Measurements from ENCODE around the gene ASB5.

The ASB5 gene

GRCh38 chr4:176262243-176262642, 6.8 kb downstream of the ASB5 start:
- CTCF ChIA-PET, result no interaction called here
- Mint-ChIP-seq H3K4me3 (no peak overlapping the region), H3K9me3 (no peaks in the 10 kb centered on the region), H3K27ac (no peak overlapping the region), H3K27me3 (no peaks in the 10 kb centered on the region), H3K36me3 (no peaks in the 10 kb centered on the region), H3K4me1 (no peaks in the 10 kb centered on the region)
- no peak for DNase-seq

DNA sequence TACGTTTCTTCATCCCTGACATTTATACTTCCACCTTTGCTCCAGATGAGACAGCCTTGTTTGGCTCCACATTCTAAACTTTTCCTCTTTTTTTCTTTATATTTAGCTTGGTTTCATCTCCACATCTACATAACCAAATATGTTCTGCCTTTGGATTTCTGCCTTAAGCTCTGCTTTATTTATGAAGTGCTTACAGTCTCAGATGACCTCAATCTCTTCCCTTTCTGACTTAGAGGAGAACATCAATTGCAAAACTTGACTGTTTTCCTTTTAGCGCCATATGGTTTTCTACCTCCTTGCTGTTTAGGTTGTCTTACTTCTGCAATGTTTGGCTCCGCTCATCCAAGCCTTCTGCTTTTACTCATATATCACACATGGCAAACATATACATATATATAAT, 7.5 kb downstream of the ASB5 start:
- Mint-ChIP-seq H3K9me3 (no peaks in the 10 kb centered on the region), H3K27ac (no peak overlapping the region), H3K36me3 (no peaks in the 10 kb centered on the region), H3K4me1 (no peaks in the 10 kb centered on the region), H3K4me3 (no peak overlapping the region), H3K27me3 (no peaks in the 10 kb centered on the region)
- no peak for DNase-seq
- CTCF ChIA-PET, result no interaction called here

- Mint-ChIP-seq H3K36me3 (no peaks in the 10 kb centered on the region), H3K27ac (no peak overlapping the region), H3K4me1 (no peaks in the 10 kb centered on the region), H3K9me3 (no peaks in the 10 kb centered on the region), H3K27me3 (no peaks in the 10 kb centered on the region), H3K4me3 (no peak overlapping the region)
- CTCF ChIA-PET, result no interaction called here
- DNase-seq, result no peak
These were observed 8.0 kb downstream of the ASB5 start for GRCh38 chr4:176261018-176261417.

DNA sequence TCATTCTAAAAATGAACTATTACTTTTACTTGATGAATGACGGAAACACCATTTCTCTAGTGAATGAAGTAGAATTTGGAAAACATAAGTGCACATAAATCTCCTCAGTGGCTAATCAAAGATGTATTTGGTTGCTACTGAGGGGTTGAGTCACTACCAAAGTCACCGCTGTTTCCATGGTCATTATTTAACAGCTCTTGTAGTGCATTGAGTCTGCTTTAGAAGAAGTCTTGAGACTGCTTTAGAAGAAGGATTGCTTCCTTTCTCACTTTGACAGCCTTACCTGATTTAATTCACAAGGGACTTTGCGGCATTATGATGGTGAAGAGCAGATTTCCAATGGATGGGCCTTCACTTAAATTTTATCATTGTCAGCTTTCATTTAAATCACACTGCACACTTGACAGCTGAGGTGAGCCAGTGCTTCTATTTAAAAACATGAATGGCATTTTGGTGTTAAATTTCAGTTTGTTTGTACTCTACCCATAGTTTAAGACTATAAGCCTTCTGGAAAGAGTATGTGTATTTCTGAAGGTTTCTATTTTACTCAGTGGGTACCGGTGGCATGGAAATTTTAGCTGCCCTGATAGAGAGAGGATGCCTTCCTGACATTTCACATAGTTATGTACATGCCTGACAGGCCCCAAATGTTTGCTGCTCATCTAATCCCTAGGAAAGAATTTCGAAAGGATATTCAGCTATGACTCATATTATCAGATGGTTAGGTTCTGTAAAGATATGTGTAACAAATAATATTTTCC, 9.5 kb downstream of the ASB5 start:
- Mint-ChIP-seq H3K36me3 (no peaks in the 10 kb centered on the region), H3K4me1 (no peaks in the 10 kb centered on the region), H3K4me3 (no peak overlapping the region), H3K9me3 (no peaks in the 10 kb centered on the region), H3K27ac (no peak overlapping the region), H3K27me3 (no peaks in the 10 kb centered on the region)
- no peak for DNase-seq
- CTCF ChIA-PET, result no interaction called here

DNA sequence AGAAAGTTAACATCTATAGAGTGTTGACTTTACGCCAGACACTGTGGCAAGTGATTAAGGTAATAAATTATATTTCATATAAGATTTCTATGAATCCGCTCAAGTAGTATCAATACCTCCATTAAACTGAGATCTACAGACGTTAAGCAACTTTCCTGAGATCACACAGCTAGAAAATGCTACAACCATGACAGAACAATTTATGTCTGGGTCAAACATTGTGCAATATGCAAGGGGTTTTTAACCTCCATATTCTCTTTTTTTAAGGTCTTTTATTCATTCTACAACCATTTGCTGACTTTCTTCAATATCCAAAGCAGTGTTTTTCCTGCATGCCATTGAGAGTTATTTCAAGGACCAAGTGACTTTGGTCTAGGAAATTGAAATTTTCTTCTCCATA, 10.9 kb downstream of the ASB5 start:
- Mint-ChIP-seq H3K4me3 (no peak overlapping the region), H3K27me3 (no peaks in the 10 kb centered on the region), H3K9me3 (no peaks in the 10 kb centered on the region), H3K4me1 (no peaks in the 10 kb centered on the region), H3K27ac (no peak overlapping the region), H3K36me3 (no peaks in the 10 kb centered on the region)
- CTCF ChIA-PET, result no interaction called here
- DNase-seq, result no peak

GRCh38 chr4:176256921-176257320, 12.1 kb downstream of the ASB5 start:
- DNase-seq, result no peak
- Mint-ChIP-seq H3K4me1 (no peaks in the 10 kb centered on the region), H3K27me3 (no peaks in the 10 kb centered on the region), H3K27ac (no peak overlapping the region), H3K9me3 (no peaks in the 10 kb centered on the region), H3K4me3 (no peak overlapping the region), H3K36me3 (no peaks in the 10 kb centered on the region)
- CTCF ChIA-PET, result interaction anchor here (0.6 kb wide), 1 partner anchor 77 kb away, joined by 3 read pairs; no protein-coding TSS in a partner anchor

DNA sequence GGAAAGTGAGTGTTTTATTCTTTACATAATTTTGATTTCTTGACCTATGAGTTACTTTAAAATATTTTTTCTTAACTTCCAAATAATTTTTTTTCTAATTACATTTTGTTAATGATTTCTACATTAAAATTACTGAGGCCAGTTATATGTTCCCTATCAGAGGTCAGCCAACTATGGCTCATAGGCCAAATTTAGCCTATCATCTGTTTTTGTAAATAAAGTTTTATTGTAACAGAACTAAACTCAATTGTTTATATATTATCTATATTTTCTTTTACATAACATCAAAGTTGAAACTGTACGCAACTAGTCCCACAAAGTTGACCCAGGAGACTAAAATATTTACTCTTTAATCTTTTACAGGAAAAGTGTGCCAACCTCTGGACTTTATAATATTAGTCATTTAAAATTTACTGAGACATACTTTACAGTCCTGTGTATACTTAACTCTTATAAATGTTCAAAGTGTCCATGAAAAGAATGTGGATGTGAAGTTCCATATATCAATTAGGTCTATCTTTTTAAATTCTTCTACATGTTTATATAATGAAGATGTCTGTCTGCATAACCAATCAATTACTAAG, 26.2 kb downstream of the ASB5 start:
- Mint-ChIP-seq H3K27ac (no peak overlapping the region), H3K27me3 (no peaks in the 10 kb centered on the region), H3K4me3 (no peak overlapping the region), H3K9me3 (no peaks in the 10 kb centered on the region), H3K36me3 (no peaks in the 10 kb centered on the region), H3K4me1 (no peaks in the 10 kb centered on the region)
- CTCF ChIA-PET, result no interaction called here
- no peak for DNase-seq

DNA sequence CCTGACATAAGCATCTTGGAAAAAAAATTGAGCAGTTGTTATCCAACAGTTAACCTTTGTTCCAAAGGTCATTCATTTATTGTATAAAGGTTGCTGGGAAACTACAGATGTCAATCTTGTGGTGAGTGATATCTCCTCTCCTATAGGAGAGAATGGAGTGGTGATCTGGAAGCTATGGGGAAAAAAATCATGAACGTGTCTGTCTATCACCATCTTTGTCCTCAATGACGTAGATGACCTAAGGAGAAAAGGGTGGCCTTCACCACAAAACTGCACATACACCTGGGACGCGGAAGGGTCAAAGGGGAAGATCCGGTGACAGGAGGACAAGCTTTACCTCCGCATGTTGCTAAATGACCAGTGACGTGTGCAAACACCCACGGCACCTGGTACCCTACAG, 27.3 kb downstream of the ASB5 start:
- DNase-seq, result no peak
- Mint-ChIP-seq H3K4me3 (no peak overlapping the region), H3K36me3 (no peaks in the 10 kb centered on the region), H3K4me1 (no peaks in the 10 kb centered on the region), H3K9me3 (no peaks in the 10 kb centered on the region), H3K27me3 (no peaks in the 10 kb centered on the region), H3K27ac (no peak overlapping the region)
- CTCF ChIA-PET, result no interaction called here

DNA sequence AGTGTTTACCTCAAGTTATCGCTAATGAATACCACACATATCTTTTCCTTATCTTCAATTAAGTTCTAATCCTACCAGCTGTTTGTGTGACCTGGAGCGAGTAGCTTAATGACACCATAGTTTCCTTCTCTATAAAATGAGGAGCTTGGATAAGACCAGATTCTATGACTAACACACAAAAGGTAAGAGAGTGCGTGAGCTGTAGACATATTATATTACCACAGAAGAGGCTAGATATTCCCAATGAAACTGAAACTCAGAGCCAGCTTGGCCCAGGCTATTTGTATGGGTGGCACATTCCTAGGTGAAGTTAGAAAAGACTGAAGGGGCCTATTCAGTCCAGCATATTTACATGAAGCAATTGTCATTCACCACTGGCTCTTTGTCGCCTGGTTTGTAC, 30.2 kb downstream of the ASB5 start:
- CTCF ChIA-PET, result no interaction called here
- Mint-ChIP-seq H3K4me1 (no peaks in the 10 kb centered on the region), H3K9me3 (no peaks in the 10 kb centered on the region), H3K36me3 (no peaks in the 10 kb centered on the region), H3K4me3 (no peak overlapping the region), H3K27me3 (no peaks in the 10 kb centered on the region), H3K27ac (no peak overlapping the region)
- DNase-seq, result no peak

GRCh38 chr4:176238157-176238610, 30.8 kb downstream of the ASB5 start:
- Mint-ChIP-seq H3K4me1 (no peaks in the 10 kb centered on the region), H3K36me3 (no peaks in the 10 kb centered on the region), H3K27me3 (no peaks in the 10 kb centered on the region), H3K27ac (no peak overlapping the region), H3K4me3 (no peak overlapping the region), H3K9me3 (no peaks in the 10 kb centered on the region)
- DNase-seq, result no peak
- CTCF ChIA-PET, result no interaction called here

DNA sequence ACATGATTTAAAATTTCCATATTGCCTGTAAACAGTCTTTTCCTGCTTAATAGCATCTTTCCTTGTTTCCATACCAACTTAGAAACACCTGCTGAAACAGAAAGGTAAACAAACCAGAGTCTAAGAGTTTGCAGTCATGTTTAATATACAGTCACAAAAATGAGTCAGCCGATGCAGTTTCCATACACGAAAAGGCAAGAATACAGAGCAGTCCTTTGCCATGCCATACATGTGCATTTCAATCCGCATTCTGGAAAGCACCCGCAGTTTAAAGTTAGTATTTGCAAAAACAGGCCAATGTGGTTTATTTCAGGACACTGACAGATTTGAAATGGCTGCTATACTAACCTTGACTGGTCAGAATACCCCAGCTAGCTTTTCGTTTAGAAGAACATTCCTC, 32.1 kb downstream of the ASB5 start:
- Mint-ChIP-seq H3K4me1 (no peaks in the 10 kb centered on the region), H3K27ac (no peak overlapping the region), H3K4me3 (no peak overlapping the region), H3K9me3 (no peaks in the 10 kb centered on the region), H3K36me3 (no peaks in the 10 kb centered on the region), H3K27me3 (no peaks in the 10 kb centered on the region)
- no peak for DNase-seq
- CTCF ChIA-PET, result no interaction called here

- Mint-ChIP-seq H3K27me3 (peaks cover 4% of the 10 kb centered on the region), H3K27ac (no peak overlapping the region), H3K36me3 (no peaks in the 10 kb centered on the region), H3K4me3 (no peak overlapping the region), H3K4me1 (no peaks in the 10 kb centered on the region), H3K9me3 (no peaks in the 10 kb centered on the region)
- CTCF ChIA-PET, result no interaction called here
- DNase-seq, result no peak
These were observed 38.2 kb downstream of the ASB5 start for GRCh38 chr4:176230836-176231235.

- H3K4me1 Mint-ChIP-seq, result no peaks in the 10 kb centered on the region
- DNase-seq, result no peak
- H3K4me3 Mint-ChIP-seq, result no peak overlapping the region
- peaks cover 4% of the 10 kb centered on the region for H3K27me3 Mint-ChIP-seq
- no peaks in the 10 kb centered on the region for H3K36me3 Mint-ChIP-seq
- CTCF ChIA-PET, result no interaction called here
- H3K9me3 Mint-ChIP-seq, result no peaks in the 10 kb centered on the region
- H3K27ac Mint-ChIP-seq, result no peak overlapping the region
These were observed 39.4 kb downstream of the ASB5 start for GRCh38 chr4:176229645-176230044.

- no peak overlapping the region for H3K4me3 Mint-ChIP-seq
- CTCF ChIA-PET, result no interaction called here
- H3K27me3 Mint-ChIP-seq, result peaks cover 4% of the 10 kb centered on the region
- H3K27ac Mint-ChIP-seq, result no peak overlapping the region
- H3K9me3 Mint-ChIP-seq, result no peaks in the 10 kb centered on the region
- DNase-seq, result no peak
- no peaks in the 10 kb centered on the region for H3K36me3 Mint-ChIP-seq
- no peaks in the 10 kb centered on the region for H3K4me1 Mint-ChIP-seq
These were observed 42.3 kb downstream of the ASB5 start for GRCh38 chr4:176226736-176227135.

DNA sequence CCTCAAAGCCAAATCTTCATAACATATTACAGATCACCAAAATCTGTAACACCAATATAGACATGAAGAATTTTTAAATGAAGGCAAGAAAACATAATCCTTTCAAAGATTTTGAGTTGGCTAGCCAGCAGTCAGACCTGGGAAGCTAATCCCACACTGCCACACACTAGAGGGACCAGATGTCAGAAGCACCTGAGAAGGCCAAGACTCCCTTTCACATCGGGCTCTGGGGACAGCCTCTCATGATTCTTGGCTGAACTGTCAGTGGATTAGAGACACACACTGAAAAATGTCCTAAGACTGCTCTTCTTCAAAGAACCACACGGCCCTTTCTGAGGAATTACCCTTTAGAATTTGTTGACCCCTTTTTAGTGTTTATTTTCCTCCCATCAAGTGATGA, 45.5 kb downstream of the ASB5 start:
- H3K4me3 Mint-ChIP-seq, result no peak overlapping the region
- CTCF ChIA-PET, result no interaction called here
- H3K4me1 Mint-ChIP-seq, result no peaks in the 10 kb centered on the region
- H3K27ac Mint-ChIP-seq, result no peak overlapping the region
- no peaks in the 10 kb centered on the region for H3K27me3 Mint-ChIP-seq
- H3K36me3 Mint-ChIP-seq, result no peaks in the 10 kb centered on the region
- no peak for DNase-seq
- no peaks in the 10 kb centered on the region for H3K9me3 Mint-ChIP-seq

Measured in activated naive CD4-positive, alpha-beta T cell treated with anti-CD3 and anti-CD28 coated beads, Interleukin-2, amount 10 ng/mL, durations not matched to agents 7 days and 5 days (primary cell).